ENCODE measurements around the gene MAP2K5.

- TF ChIP-seq IRF1 (CRISPR knock-in tag; IDR thresholded peaks at IDR 0.05) = no peak
- TF ChIP-seq RELA (CRISPR knock-in tag; IDR thresholded peaks at IDR 0.05; ENCODE audit: borderline replicate concordance) = no peak
- TF ChIP-seq ATF3 (CRISPR knock-in tag; conservative IDR thresholded peaks at IDR 0.05) = no peak
- no peak for TF ChIP-seq CREM (CRISPR knock-in tag; IDR thresholded peaks at IDR 0.05)
- no peak for TF ChIP-seq MAX (CRISPR knock-in tag; IDR thresholded peaks at IDR 0.05)
- TF ChIP-seq FOXK1 (CRISPR knock-in tag; IDR thresholded peaks at IDR 0.05) = no peak
- TF ChIP-seq E2F4 (CRISPR knock-in tag; IDR thresholded peaks at IDR 0.05; ENCODE audit: borderline replicate concordance, low read depth) = no peak
- TF ChIP-seq USF2 (CRISPR knock-in tag; IDR thresholded peaks at IDR 0.05) = no peak
- TF ChIP-seq SMAD4 (CRISPR knock-in tag; IDR thresholded peaks at IDR 0.05) = no peak
- TF ChIP-seq CTCF (IDR thresholded peaks at IDR 0.05) = no peak
- no peak for TF ChIP-seq ETV6 (CRISPR knock-in tag; IDR thresholded peaks at IDR 0.05)
- TF ChIP-seq ZNF138 (CRISPR knock-in tag; conservative IDR thresholded peaks at IDR 0.05) = no peak
- TF ChIP-seq ZSCAN18 (CRISPR knock-in tag; IDR thresholded peaks at IDR 0.05) = no peak
Observed at GRCh38 chr15:67809866-67810265, 267.4 kb downstream of the MAP2K5 start.

Data from WTC11 (cell line).